GM12865 (cell line): ENCODE data around the gene ESYT2.

Source experiments
- DNase-seq: peaks from one replicate; pipeline ENCODE4 v3.0.0; 2010; ENCODE audit warnings: low read depth
- H3K4me3 ChIP-seq: 2 replicates; pipeline ENCODE4 v1.5.1; 2011; ENCODE audit warnings: mild to moderate bottlenecking, low read depth, low read length, control low read depth
- CTCF ChIP-seq: IDR thresholded peaks from 2 replicates; pipeline ENCODE4 v1.5.1; 2011; ENCODE audit warnings: low read length, control low read depth, low read depth, inconsistent platforms; ENCODE audit not compliant: insufficient read depth; ENCODE audit errors: missing control alignments

ESYT2 gene

GRCh38 chr7:158837790-158838637 lies 8.7 kb upstream of the ESYT2 start:
- no peak for TF ChIP-seq CTCF
- H3K4me3 ChIP-seq, result no peak overlapping the region
- no peak for DNase-seq

DNA sequence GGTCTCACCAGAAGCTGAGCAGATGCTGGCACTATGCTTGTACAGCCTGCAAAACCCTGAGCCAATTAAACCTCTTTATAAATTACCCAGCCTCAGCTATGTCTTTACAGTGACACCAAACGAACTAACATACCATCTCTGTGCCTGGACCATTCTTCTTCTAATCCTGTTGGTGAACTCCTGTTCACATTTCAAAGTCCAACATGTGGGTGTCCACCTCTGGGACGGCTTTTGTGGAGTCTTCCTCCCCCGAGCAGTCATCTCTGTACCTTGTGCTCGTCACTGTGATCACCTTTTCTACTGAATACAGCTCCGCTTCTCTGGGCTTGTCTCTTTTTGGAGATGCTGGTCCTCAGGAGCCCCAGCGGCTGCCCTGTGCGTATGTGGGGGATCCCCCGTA lies 7.4 kb upstream of the ESYT2 start:
- H3K4me3 ChIP-seq, result no peak overlapping the region
- no peak for TF ChIP-seq CTCF
- no peak for DNase-seq

GRCh38 chr7:158834878-158835784 lies 5.8 kb upstream of the ESYT2 start:
- no peak for TF ChIP-seq CTCF
- no peak for DNase-seq
- H3K4me3 ChIP-seq, result no peak overlapping the region

DNA sequence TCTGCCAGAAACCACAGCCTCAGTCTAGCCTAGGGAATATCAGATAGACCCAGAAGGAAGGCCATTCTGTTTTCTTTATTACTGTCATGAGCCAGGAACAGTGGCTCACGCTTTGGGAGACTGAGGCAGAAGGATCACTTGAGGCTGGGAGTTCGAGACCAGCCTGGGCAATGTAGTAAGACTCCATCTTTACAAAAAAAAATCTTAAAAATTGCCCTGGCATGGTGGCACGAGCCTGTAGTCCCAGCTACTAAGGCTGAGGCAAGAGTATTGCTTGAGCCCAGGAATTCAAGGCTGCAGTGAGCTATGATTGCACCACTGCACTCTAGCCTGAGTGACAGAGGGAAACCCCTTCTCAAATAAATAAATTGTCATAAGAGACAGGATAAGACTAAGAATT lies 3.7 kb upstream of the ESYT2 start:
- no peak overlapping the region for H3K4me3 ChIP-seq
- DNase-seq, result no peak
- no peak for TF ChIP-seq CTCF

DNA sequence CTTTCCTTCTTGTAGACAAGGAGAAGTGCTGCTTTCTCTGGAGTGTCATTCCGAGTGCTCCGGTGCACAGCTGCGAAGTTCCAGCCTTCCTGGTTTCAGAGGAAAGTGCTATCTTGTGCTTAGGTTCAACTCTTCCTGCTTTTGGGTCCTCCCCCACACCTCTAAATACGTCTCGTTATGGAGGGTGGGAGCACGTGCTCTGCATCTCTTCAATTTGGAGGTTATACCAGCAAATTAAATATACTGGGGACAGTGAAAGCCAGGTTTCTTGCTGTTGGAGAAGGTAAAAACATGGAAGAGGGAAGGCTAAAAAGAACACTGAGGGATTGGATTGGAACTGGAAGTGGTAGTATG lies 2.4 kb upstream of the ESYT2 start:
- H3K4me3 ChIP-seq, result no peak overlapping the region
- no peak for DNase-seq
- TF ChIP-seq CTCF, result no peak

DNA sequence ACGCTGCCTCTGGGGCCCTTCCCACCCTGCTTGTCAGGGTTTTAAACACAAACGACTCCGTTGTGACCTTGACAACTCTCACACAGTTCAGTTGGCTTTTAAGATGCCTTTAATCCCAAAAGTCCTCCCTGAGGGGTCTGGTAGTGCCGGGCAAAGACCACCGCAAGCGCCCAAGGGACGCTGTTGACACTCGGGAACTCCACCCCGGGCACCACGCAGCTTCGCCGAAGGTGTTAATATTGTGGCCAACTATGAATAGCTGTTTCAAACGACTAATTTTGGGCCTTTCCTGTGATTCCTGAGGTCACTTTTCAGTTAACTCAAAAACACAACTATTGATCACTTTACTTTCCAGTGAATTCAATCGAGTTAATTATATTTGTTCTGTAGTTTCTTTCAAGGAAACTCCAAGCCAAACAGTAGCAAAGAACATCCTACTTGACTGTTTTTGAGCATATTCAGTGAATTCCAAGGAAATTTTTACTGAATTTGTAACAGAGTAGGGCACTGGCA lies 958 bp upstream of the ESYT2 start:
- DNase-seq, result no peak
- no peak for TF ChIP-seq CTCF
- H3K4me3 ChIP-seq, result peak overlapping the region; percentile 76

GRCh38 chr7:158829021-158829341 lies 328 bp downstream of the ESYT2 start:
- peak overlapping the region; percentile 91 for H3K4me3 ChIP-seq
- no peak for TF ChIP-seq CTCF
- peak; percentile 93 for DNase-seq
